Thoracic aorta (tissue), 2 donors: ENCODE measurements around the gene SYCP2. TPM values are rescaled to one million over a fixed set of nuclear protein-coding genes. Genes with fewer than 3 reads are reported as not detected.

ENCODE experiments used
- ATAC-seq: fragments of 150-250 bp; one replicate; pipeline ENCODE4 v1.8.0; 2017; ENCODE audit warnings: low read depth; ENCODE audit not compliant: insufficient number of reproducible peaks, low FRiP score
- DNase-seq: peaks from one replicate; pipeline ENCODE4 v3.0.0-alpha.2; 2020; ENCODE audit warnings: low spot score
- H3K27ac ChIP-seq, 2 donors: fragments of 200-600 bp; sonication (generic); 1 replicate in 1 of 2; 2 replicates in 1 of 2; pipeline ENCODE4 v1.5.1; 2016; ENCODE audit warnings: mild to moderate bottlenecking in 2 of 2, moderate library complexity in 2 of 2
- H3K27me3 ChIP-seq: fragments of 200-600 bp; sonication (generic); replicated peaks from 2 replicates; pipeline ENCODE4 v1.6.0; 2016; ENCODE audit warnings: mild to moderate bottlenecking; ENCODE audit not compliant: insufficient read depth
- H3K36me3 ChIP-seq: fragments of 200-600 bp; sonication (generic); one replicate; pipeline ENCODE4 v1.5.1; 2016
- H3K4me1 ChIP-seq, 2 donors: fragments of 200-600 bp; sonication (generic); 1 replicate in 1 of 2; 2 replicates in 1 of 2; pipeline versions ENCODE4 v1.5.1 to v1.6.0; 2016; ENCODE audit warnings: low read depth in 2 of 2, mild to moderate bottlenecking in 1 of 2; ENCODE audit not compliant: control insufficient read depth in 1 of 2
- H3K4me3 ChIP-seq: fragments of 200-600 bp; sonication (generic); 2 replicates; pipeline ENCODE4 v1.5.1; 2016; ENCODE audit warnings: mild to moderate bottlenecking
- H3K9me3 ChIP-seq: fragments of 200-600 bp; sonication (generic); 2 replicates; pipeline ENCODE4 v1.5.1; 2016
- CTCF ChIP-seq: fragments of 200-600 bp; sonication (generic); IDR thresholded peaks from one replicate; pipeline ENCODE4 v1.5.1; 2019; ENCODE audit warnings: antibody characterized with exemption
- total RNA-seq, 2 donors: library from RNA; depleted of rRNA; stranded (reverse); fragments of >200 nt; gene quantifications; one replicate each; pipeline versions ENCODE4 v1.1.0 to v1.2.3, GENCODE V29; 2016

SYCP2 gene
- total RNA-seq, 2 donors from 2014 or later: 0.71 to 0.95 TPM

- no peaks in the 10 kb centered on the region for H3K36me3 ChIP-seq
- no peak overlapping the region for H3K4me3 ChIP-seq
- ATAC-seq (no peak), DNase-seq (no peak)
- TF ChIP-seq CTCF: no peak
- no peaks in the 10 kb centered on the region for H3K27me3 ChIP-seq
- H3K9me3 ChIP-seq: no peaks in the 10 kb centered on the region
- no peaks in the 10 kb centered on the region for H3K4me1 ChIP-seq
- no peak overlapping the region for H3K27ac ChIP-seq
Observed at GRCh38 chr20:59822291-59823029, 111.0 kb downstream of the SYCP2 start.

DNA sequence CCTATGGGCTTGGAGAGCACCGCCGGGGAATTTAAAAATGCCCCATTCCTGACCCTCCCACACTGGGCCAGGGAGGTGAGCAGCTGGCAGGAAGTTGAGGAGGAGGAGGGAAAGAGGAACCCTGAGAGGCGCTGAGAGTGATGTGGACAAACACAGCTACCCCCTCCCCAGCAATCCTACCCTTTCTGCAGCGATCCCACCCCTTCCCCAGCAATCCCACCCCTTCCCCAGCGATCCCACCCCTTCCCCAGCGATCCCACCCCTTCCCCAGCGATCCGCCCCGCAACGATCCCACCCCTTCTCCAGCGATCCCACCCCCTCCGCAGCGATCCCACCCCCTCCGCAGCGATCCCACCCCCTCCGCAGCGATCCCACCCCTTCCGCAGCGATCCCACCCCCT lies 111.6 kb downstream of the SYCP2 start:
- Histone ChIP-seq H3K4me1 (no peaks in the 10 kb centered on the region), H3K27me3 (no peaks in the 10 kb centered on the region), H3K36me3 (no peaks in the 10 kb centered on the region), H3K9me3 (no peaks in the 10 kb centered on the region), H3K4me3 (no peak overlapping the region), H3K27ac (no peak overlapping the region)
- DNase-seq (no peak), ATAC-seq (no peak)
- no peak for TF ChIP-seq CTCF

- DNase-seq: no peak
- H3K9me3 ChIP-seq: no peaks in the 10 kb centered on the region
- no peak for ATAC-seq
Observed at GRCh38 chr20:59821201-59821600, 112.2 kb downstream of the SYCP2 start.

GRCh38 chr20:59820204-59821041 lies 113.0 kb downstream of the SYCP2 start:
- Histone ChIP-seq H3K27me3 (no peaks in the 10 kb centered on the region), H3K27ac (no peak overlapping the region), H3K36me3 (no peaks in the 10 kb centered on the region), H3K9me3 (no peaks in the 10 kb centered on the region), H3K4me1 (no peaks in the 10 kb centered on the region), H3K4me3 (no peak overlapping the region)
- ATAC-seq: no peak
- DNase-seq: no peak
- no peak for TF ChIP-seq CTCF

More at GRCh38 chr20:59821201-59821600, 112.2 kb downstream of the SYCP2 start:
- H3K36me3 ChIP-seq: no peaks in the 10 kb centered on the region
- no peak for TF ChIP-seq CTCF
- no peak overlapping the region for H3K27ac ChIP-seq
- no peaks in the 10 kb centered on the region for H3K27me3 ChIP-seq
- no peaks in the 10 kb centered on the region for H3K4me1 ChIP-seq
- no peak overlapping the region for H3K4me3 ChIP-seq

DNA sequence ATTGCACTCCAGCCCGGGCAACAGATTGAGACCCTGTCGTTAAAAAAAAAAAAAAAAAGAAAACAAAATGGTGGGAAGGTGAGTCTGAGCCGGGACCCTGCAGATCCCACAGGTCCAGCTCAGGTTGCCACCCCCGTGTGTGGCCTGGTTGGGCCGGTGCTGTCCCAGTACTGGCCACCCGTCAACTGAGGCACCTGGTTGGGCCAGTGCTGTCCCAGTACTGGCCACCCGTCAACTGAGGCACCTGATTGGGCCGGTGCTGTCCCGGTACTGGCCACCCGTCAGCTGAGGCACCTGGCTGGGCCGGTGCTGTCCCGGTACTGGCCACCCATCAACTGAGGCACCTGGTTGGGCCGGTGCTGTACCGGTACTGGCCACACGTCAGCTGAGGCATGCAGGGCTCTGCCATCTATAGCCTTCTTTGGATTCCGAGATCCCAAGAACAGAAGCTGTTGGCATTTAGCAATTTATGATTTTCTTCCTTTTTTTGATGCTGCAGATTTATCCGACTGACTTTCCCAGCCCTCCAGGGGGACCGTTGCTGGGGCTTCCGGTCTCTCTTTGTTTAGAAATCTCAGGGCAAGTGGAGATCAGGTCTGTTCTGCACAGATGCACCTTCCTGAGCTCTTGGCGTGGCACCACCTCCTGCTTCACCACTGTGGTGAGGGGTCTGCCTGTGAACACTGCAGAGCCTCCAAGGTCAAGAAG lies 113.8 kb downstream of the SYCP2 start:
- no peak for DNase-seq
- Histone ChIP-seq H3K4me3 (no peak overlapping the region), H3K4me1 (no peaks in the 10 kb centered on the region), H3K27me3 (no peaks in the 10 kb centered on the region), H3K9me3 (no peaks in the 10 kb centered on the region), H3K36me3 (no peaks in the 10 kb centered on the region), H3K27ac (no peak overlapping the region)
- TF ChIP-seq CTCF: no peak
- no peak for ATAC-seq
